Stimulated activated CD8-positive, alpha-beta memory T cell treated with anti-CD3 and anti-CD28 coated beads, Interleukin-7, amount 100 ng/mL, for 4 hours (primary cell): Measurements from ENCODE around the gene SCAF1.

Experiments used
- DNase-seq, 2 donors: peaks; one replicate each; pipeline ENCODE4 v3.0.0-alpha.2; 2020; ENCODE audit warnings: low read depth in 2 of 2

SCAF1 gene

GRCh38 chr19:49643466-49643865 lies 1.5 kb downstream of the SCAF1 start:
- no peak for DNase-seq

- no peak for DNase-seq
Measured at GRCh38 chr19:49645592-49645991, 3.6 kb downstream of the SCAF1 start.

- DNase-seq, result no peak
Measured at GRCh38 chr19:49645995-49646394, 4.0 kb downstream of the SCAF1 start.

- no peak for DNase-seq
Measured at GRCh38 chr19:49646586-49646985, 4.6 kb downstream of the SCAF1 start.

GRCh38 chr19:49651029-49651819 lies 9.2 kb downstream of the SCAF1 start:
- DNase-seq, result no peak

- DNase-seq, result no peak
Measured at GRCh38 chr19:49651820-49652550, 10.0 kb downstream of the SCAF1 start.

- no peak for DNase-seq
Measured at GRCh38 chr19:49652551-49653465, 10.8 kb downstream of the SCAF1 start.

- no peak for DNase-seq
Measured at GRCh38 chr19:49653466-49653806, 11.4 kb downstream of the SCAF1 start.

- no peak for DNase-seq
Measured at GRCh38 chr19:49654581-49654980, 12.6 kb downstream of the SCAF1 start.

GRCh38 chr19:49655570-49656455 lies 13.8 kb downstream of the SCAF1 start:
- DNase-seq, result no peak

GRCh38 chr19:49656456-49657109 lies 14.6 kb downstream of the SCAF1 start:
- DNase-seq, result no peak

GRCh38 chr19:49657493-49658138 lies 15.6 kb downstream of the SCAF1 start:
- no peak for DNase-seq

GRCh38 chr19:49658139-49658517 lies 16.1 kb downstream of the SCAF1 start:
- DNase-seq, result no peak

- no peak for DNase-seq
Measured at GRCh38 chr19:49658566-49659442, 16.8 kb downstream of the SCAF1 start.

GRCh38 chr19:49660338-49660961 lies 18.4 kb downstream of the SCAF1 start:
- DNase-seq, result no peak

GRCh38 chr19:49662011-49662410 lies 20.0 kb downstream of the SCAF1 start:
- no peak for DNase-seq

GRCh38 chr19:49663224-49663623 lies 21.2 kb downstream of the SCAF1 start:
- DNase-seq, result no peak

- peak; percentile 81 to 83 for DNase-seq
Measured at GRCh38 chr19:49664171-49665035, 22.4 kb downstream of the SCAF1 start.
